GM12878 (cell line): ENCODE data around the gene FAM185A. TPM values are rescaled to one million over a fixed set of nuclear protein-coding genes. Genes with fewer than 3 reads are reported as not detected.

Source experiments
- ATAC-seq: fragments of 200-7000 bp; cut with Tn5 transposase; 3 replicates; pipeline ENCODE4 v1.9.1; 2020; ENCODE audit warnings: mild to moderate bottlenecking, moderate library complexity
- BruUV-seq: library from RNA; stranded (reverse); fragments of 400-500 nt; replicated peaks from 2 replicates; lab custom pipeline; 2021; lab: Mats Ljungman, UMichigan
- CTCF ChIA-PET: fragments of 300-600 bp; sonication (Branson Sonifier 250); formaldehyde crosslinking; extraction: SDS; loops from one replicate; lab custom pipeline; 2021; ENCODE audit warnings: inconsistent platforms; lab: Yijun Ruan, JAX
- POLR2A ChIA-PET: fragments of 350-600 bp; formaldehyde crosslinking; extraction: SDS; loops from one replicate; lab custom pipeline; 2021; ENCODE audit warnings: inconsistent platforms; lab: Charles Lee
- RAD21 ChIA-PET: fragments of 300-600 bp; sonication (Branson Sonifier 250); formaldehyde crosslinking; loops from one replicate; lab custom pipeline; 2023; ENCODE audit warnings: antibody characterized with exemption; ENCODE audit not compliant: unreplicated experiment; lab: Charles Lee
- SMC1A ChIA-PET: fragments of 300-600 bp; sonication (Branson Sonifier 250); formaldehyde crosslinking; loops from one replicate; lab custom pipeline; 2023; ENCODE audit not compliant: unreplicated experiment, uncharacterized antibody; lab: Charles Lee
- DNase-seq: peaks from one replicate; pipeline ENCODE4 v3.0.0-alpha.2; 2011; ENCODE audit warnings: low read depth, low spot score
- FAIRE-seq: peaks from 3 replicates; lab custom pipeline; 2011; peaks lifted over from hg19 to GRCh38; lab: Jason Lieb, UNC
- H2AFZ ChIP-seq: 2 replicates; pipeline ENCODE4 v1.6.0; 2011; ENCODE audit warnings: low read depth, low read length, control low read depth; ENCODE audit not compliant: control insufficient read depth
- H3K27ac ChIP-seq: 2 replicates; pipeline ENCODE4 v1.5.1; 2011; ENCODE audit warnings: control low read depth; ENCODE audit not compliant: control insufficient read depth, insufficient read depth
- H3K27me3 ChIP-seq, 2 experiments: replicated peaks in 1 of 2; 2 replicates each; pipeline versions ENCODE4 v1.6.0 to v1.6.1; 2011; ENCODE audit warnings: low read length in 1 of 2; ENCODE audit not compliant: control insufficient read depth in 2 of 2, insufficient read depth in 2 of 2
- H3K36me3 ChIP-seq, 2 experiments: 2 replicates each; pipeline ENCODE4 v1.5.1; 2011; ENCODE audit warnings: low read length in 1 of 2; ENCODE audit not compliant: control insufficient read depth in 2 of 2, insufficient read depth in 2 of 2
- H3K4me1 ChIP-seq: 2 replicates; pipeline ENCODE4 v1.6.1; 2011; ENCODE audit warnings: mild to moderate bottlenecking, low read length, moderate library complexity, mixed read lengths; ENCODE audit not compliant: control insufficient read depth, insufficient read depth
- H3K4me2 ChIP-seq: 2 replicates; pipeline ENCODE4 v1.6.0; 2011; ENCODE audit warnings: control low read depth; ENCODE audit not compliant: control insufficient read depth, insufficient read depth
- H3K4me3 ChIP-seq: fragments of 200-600 bp; sonication (generic); 2 replicates; pipeline ENCODE4 v1.5.1; 2016
- H3K79me2 ChIP-seq: 2 replicates; pipeline ENCODE4 v1.6.0; 2011; ENCODE audit warnings: low read length; ENCODE audit not compliant: control insufficient read depth, insufficient read depth
- H3K9ac ChIP-seq: 2 replicates; pipeline ENCODE4 v1.8.0; 2011; ENCODE audit warnings: low read length, control low read depth, mixed read lengths; ENCODE audit not compliant: control insufficient read depth, insufficient read depth
- H3K9me3 ChIP-seq: replicated peaks from 3 replicates; pipeline ENCODE4 v1.5.1; 2011; ENCODE audit warnings: mild to moderate bottlenecking, low read length; ENCODE audit not compliant: control insufficient read depth, insufficient read depth
- H4K20me1 ChIP-seq: 2 replicates; pipeline ENCODE4 v1.6.0; 2011; ENCODE audit not compliant: control insufficient read depth, insufficient read depth
- ASH2L ChIP-seq: fragments of 300-600, 200-600 bp; sonication (generic); IDR thresholded peaks from 2 replicates; pipeline ENCODE4 v1.6.1; 2017; ENCODE audit warnings: low read depth, mild to moderate bottlenecking, borderline replicate concordance
- ATF7 ChIP-seq: fragments of 450-650 bp; IDR thresholded peaks from 2 replicates; pipeline ENCODE4 v1.6.1; 2016; ENCODE audit warnings: low read depth, mild to moderate bottlenecking
- BCLAF1 ChIP-seq: fragments of 450-650 bp; IDR thresholded peaks from 2 replicates; pipeline ENCODE4 v1.6.1; 2017; ENCODE audit warnings: antibody characterized with exemption, mild to moderate bottlenecking, moderate library complexity
- CEBPB ChIP-seq, 2 experiments: fragments of 150-350 bp in 1 of 2; IDR thresholded peaks; 2 replicates each; pipeline ENCODE4 v1.6.1; 2012 to 2014; ENCODE audit warnings: low read depth in 2 of 2, low read length in 2 of 2, borderline replicate concordance in 1 of 2, inconsistent platforms in 1 of 2
- CUX1 ChIP-seq: IDR thresholded peaks from 2 replicates; pipeline ENCODE4 v1.6.1; 2012; ENCODE audit warnings: improper control_type of control experiment, low read depth, low read length; ENCODE audit not compliant: insufficient replicate concordance
- HCFC1 ChIP-seq: fragments of 150-350 bp; IDR thresholded peaks from 2 replicates; pipeline ENCODE4 v1.6.1; 2014; ENCODE audit warnings: low read length
- KDM1A ChIP-seq: fragments of 200-600 bp; sonication (generic); IDR thresholded peaks from 2 replicates; pipeline ENCODE4 v1.6.1; 2016; ENCODE audit warnings: borderline replicate concordance
- MEF2A ChIP-seq: IDR thresholded peaks from 2 replicates; pipeline ENCODE4 v1.6.1; 2011; ENCODE audit warnings: low read depth, mild to moderate bottlenecking, low read length, moderate library complexity; ENCODE audit not compliant: insufficient read depth
- POLR2AphosphoS5 ChIP-seq: IDR thresholded peaks from 2 replicates; pipeline ENCODE4 v1.6.1; 2011; ENCODE audit warnings: mild to moderate bottlenecking, low read length, inconsistent platforms
- WGBS: methylation state at CpG from one replicate; pipeline ENCODE4 v1.1.6; 2016; ENCODE audit warnings: low lambda C conversion rate; ENCODE audit not compliant: insufficient replicate concordance, insufficient coverage; ENCODE audit errors: missing lambda C conversion rate; 5-methylcytosine and 5-hydroxymethylcytosine counted together
- in situ Hi-C: fragments of 300-500 bp; cut with MboI; formaldehyde crosslinking; loops from 9 replicates; pipeline ENCODE4 v1.14.3; 2018; ENCODE audit warnings: mixed read lengths
- intact Hi-C: fragments of 100-400 bp; cut with micrococcal nuclease; formaldehyde crosslinking; loops from one replicate; pipeline ENCODE4 v1.14.2; 2022; ENCODE audit not compliant: unreplicated experiment
- polyA plus RNA-seq, 11 experiments: library from polyadenylated mRNA; depleted of rRNA in 4 of 11; unstranded in 6 of 11; stranded (reverse) in 5 of 11; fragments of >200 nt; fragmentation: Nextera tagmentation in 4 of 11; fragmentation: Illumina TruSeq in 1 of 11; extraction: Ambion mirVana in 4 of 11; extraction: Trizol in 1 of 11; gene quantifications; 1 replicate in 1 of 11; 2 replicates in 10 of 11; pipeline versions ENCODE4 v1.2.1 to v1.2.3, GENCODE V29; 2011 to 2016; ENCODE audit warnings: inconsistent platforms in 2 of 11, missing spikeins in 2 of 11, low read depth in 1 of 11
- total RNA-seq, 4 experiments: library from RNA; depleted of rRNA in 3 of 4; stranded (reverse); fragments of >200 nt in 3 of 4; fragmentation: Illumina TruSeq in 1 of 4; extraction: Trizol in 1 of 4; gene quantifications; 2 replicates each; pipeline versions ENCODE4 v1.2.1 to v1.2.3, GENCODE V29; 2013 to 2021

Gene FAM185A
- total and polyA plus RNA-seq, 10 of the 15 experiments (the other 5 are each of a cell fraction or from before 2014, with no cell fraction given): 1.9 to 12.8 (median 8.6) TPM

GRCh38 chr7:102845346-102845745 lies 96.5 kb downstream of the FAM185A start:
- Histone ChIP-seq H3K27me3 (no peaks in the 10 kb centered on the region), H3K4me1 (peaks cover 10% of the 10 kb centered on the region), H3K9me3 (no peaks in the 10 kb centered on the region), H3K4me2 (no peak overlapping the region), H3K9ac (no peak overlapping the region), H4K20me1 (no peaks in the 10 kb centered on the region), H3K36me3 (no peaks in the 10 kb centered on the region), H2AFZ (no peak overlapping the region), H3K27ac (no peak overlapping the region), H3K4me3 (no peak overlapping the region), H3K79me2 (no peaks in the 10 kb centered on the region)
- TF ChIP-seq KDM1A: no peak
- TF ChIP-seq CUX1: no peak
- no peak for TF ChIP-seq CEBPB (IDR thresholded peaks at IDR 0.05; ENCODE audit: borderline replicate concordance in 1 of 2, low read depth in 2 of 2, low read length in 2 of 2)
- TF ChIP-seq MEF2A: no peak
- no peak for TF ChIP-seq HCFC1
- TF ChIP-seq BCLAF1: no peak
- no peak for TF ChIP-seq ATF7
- no peak for TF ChIP-seq ASH2L
- no peak for TF ChIP-seq POLR2AphosphoS5
- DNase-seq (no peak), FAIRE-seq (no peak), ATAC-seq (no peak)
- intact Hi-C loops (no loop called here), in situ Hi-C loops (no loop called here)
- SMC1A ChIA-PET: no interaction called here
- POLR2A ChIA-PET: no interaction called here
- WGBS: 95% methylated on average over 2 of the region's 2 CpGs
- BruUV-seq: no TSS peak
- CTCF ChIA-PET: no interaction called here
- RAD21 ChIA-PET: no interaction called here
